Neutrophil (primary cell): ENCODE measurements around the gene LMBRD2.

Experiments
- H3K27ac ChIP-seq: fragments of 200-600 bp; sonication (generic); 2 replicates; pipeline ENCODE4 v1.5.1; 2016; ENCODE audit warnings: mild to moderate bottlenecking, moderate library complexity
- H3K27me3 ChIP-seq: fragments of 200-600 bp; sonication (generic); 2 replicates; pipeline ENCODE4 v1.6.0; 2016; ENCODE audit warnings: mild to moderate bottlenecking
- H3K36me3 ChIP-seq: fragments of 200-600 bp; sonication (generic); 2 replicates; pipeline ENCODE4 v1.5.1; 2017
- H3K4me1 ChIP-seq, 2 experiments: fragments of 200-600 bp in 1 of 2; sonication (generic) in 1 of 2; 1 replicate in 1 of 2; 2 replicates in 1 of 2; pipeline versions ENCODE4 v1.5.1 to v1.6.1; 2013 to 2016; ENCODE audit warnings: low read depth in 1 of 2, low read length in 1 of 2, mild to moderate bottlenecking in 1 of 2, moderate library complexity in 1 of 2; ENCODE audit not compliant: control insufficient read depth in 1 of 2, insufficient read depth in 1 of 2
- H3K4me3 ChIP-seq, 2 experiments: fragments of 200-600 bp in 1 of 2; sonication (generic) in 1 of 2; 1 replicate in 1 of 2; 2 replicates in 1 of 2; pipeline ENCODE4 v1.5.1; 2013 to 2016; ENCODE audit warnings: low read depth in 1 of 2, low read length in 1 of 2, mild to moderate bottlenecking in 1 of 2, moderate library complexity in 1 of 2
- H3K9me3 ChIP-seq: fragments of 200-600 bp; sonication (generic); 2 replicates; pipeline ENCODE4 v1.5.1; 2016
- TF ChIP-seq, protein P1 (sequence below): fragments of 200-600 bp; sonication (generic); IDR thresholded peaks from 2 replicates; pipeline ENCODE4 v1.5.1; 2016; ENCODE audit warnings: antibody characterized with exemption

Gene LMBRD2

DNA sequence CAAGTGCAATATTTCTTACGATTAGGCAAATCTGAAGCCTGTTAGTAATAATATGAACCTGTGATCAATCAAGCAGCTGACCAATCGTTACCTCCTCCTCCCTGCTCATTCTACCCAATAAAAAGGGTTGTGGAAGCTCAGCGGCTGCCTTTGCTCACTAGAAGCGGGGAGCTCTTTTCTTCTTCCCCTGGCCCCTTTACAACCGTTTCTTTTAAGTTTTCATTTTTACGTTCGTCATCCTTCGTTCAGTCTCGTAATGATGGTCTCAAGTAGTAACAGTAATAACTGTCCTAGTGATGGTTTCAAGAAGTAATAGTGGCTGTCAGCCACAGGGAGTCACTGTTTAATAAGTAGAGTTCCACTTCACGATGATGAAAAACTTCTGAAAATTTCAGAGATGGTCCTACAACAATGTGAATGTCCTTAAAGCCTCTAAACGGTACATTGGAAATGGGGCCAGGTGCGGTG lies 91.2 kb downstream of the LMBRD2 start:
- Histone ChIP-seq H3K27ac (no peak overlapping the region), H3K9me3 (no peaks in the 10 kb centered on the region), H3K27me3 (no peaks in the 10 kb centered on the region), H3K4me3 (no peak overlapping the region), H3K36me3 (no peaks in the 10 kb centered on the region), H3K4me1 (no peaks in the 10 kb centered on the region)
- TF ChIP-seq, protein P1, sequence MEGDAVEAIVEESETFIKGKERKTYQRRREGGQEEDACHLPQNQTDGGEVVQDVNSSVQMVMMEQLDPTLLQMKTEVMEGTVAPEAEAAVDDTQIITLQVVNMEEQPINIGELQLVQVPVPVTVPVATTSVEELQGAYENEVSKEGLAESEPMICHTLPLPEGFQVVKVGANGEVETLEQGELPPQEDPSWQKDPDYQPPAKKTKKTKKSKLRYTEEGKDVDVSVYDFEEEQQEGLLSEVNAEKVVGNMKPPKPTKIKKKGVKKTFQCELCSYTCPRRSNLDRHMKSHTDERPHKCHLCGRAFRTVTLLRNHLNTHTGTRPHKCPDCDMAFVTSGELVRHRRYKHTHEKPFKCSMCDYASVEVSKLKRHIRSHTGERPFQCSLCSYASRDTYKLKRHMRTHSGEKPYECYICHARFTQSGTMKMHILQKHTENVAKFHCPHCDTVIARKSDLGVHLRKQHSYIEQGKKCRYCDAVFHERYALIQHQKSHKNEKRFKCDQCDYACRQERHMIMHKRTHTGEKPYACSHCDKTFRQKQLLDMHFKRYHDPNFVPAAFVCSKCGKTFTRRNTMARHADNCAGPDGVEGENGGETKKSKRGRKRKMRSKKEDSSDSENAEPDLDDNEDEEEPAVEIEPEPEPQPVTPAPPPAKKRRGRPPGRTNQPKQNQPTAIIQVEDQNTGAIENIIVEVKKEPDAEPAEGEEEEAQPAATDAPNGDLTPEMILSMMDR, result no peak

DNA sequence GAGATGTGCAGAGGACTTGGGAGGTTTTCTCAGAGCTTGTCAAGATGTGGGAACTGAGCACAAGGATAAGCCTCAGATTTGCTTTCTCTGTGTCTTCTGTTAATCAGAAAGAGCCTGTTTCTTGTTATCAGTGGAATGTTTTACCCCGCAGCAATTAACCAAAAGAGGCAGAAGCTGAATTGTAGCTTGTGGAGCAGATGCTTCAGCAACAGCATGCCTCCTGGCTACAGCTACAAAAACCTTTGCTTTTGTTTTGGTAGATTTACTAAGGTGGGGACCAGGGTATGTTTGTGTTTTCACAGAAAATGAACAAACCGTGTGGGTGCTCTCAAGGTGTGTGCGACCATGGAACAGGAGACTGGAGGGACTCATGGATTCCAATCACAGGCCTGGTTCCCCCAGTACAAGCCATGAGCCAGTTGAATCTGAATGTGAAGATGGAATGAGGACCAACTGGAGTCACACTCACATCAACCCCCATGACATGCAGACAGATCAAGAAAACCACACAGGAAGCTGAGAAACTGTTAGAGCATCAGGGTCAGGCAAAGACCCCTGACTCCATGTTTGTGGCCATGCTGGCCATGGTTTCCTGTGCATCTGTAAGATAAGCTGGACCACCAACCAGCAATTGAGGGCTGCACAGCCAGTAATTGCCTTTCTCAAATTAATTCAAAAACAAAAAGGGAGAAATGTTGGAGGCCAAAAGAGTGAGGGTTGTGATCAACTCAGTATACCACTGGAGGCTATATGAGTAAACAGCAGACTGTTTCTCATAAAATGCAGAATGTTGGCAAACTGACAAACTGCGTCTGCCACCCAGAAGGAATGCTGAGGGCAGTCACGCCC lies 91.9 kb downstream of the LMBRD2 start:
- Histone ChIP-seq H3K36me3 (no peaks in the 10 kb centered on the region), H3K27ac (no peak overlapping the region), H3K27me3 (no peaks in the 10 kb centered on the region), H3K9me3 (no peaks in the 10 kb centered on the region), H3K4me3 (no peak overlapping the region), H3K4me1 (peaks cover under 1 to 2% of the 10 kb centered on the region in 2 experiments)
- TF ChIP-seq, protein P1, result no peak

- no peaks in the 10 kb centered on the region for H3K36me3 ChIP-seq
- no peaks in the 10 kb centered on the region for H3K27me3 ChIP-seq
- no peak overlapping the region for H3K27ac ChIP-seq
- no peak overlapping the region for H3K4me3 ChIP-seq
- no peaks in the 10 kb centered on the region for H3K9me3 ChIP-seq
- TF ChIP-seq, protein P1, result no peak
- peaks cover 4 to 7% of the 10 kb centered on the region in 2 experiments for H3K4me1 ChIP-seq
These were observed 92.9 kb downstream of the LMBRD2 start for GRCh38 chr5:36058776-36059175.

- Histone ChIP-seq H3K4me1 (peaks cover 4 to 7% of the 10 kb centered on the region in 2 experiments), H3K27me3 (no peaks in the 10 kb centered on the region), H3K4me3 (no peak overlapping the region), H3K36me3 (no peaks in the 10 kb centered on the region), H3K9me3 (no peaks in the 10 kb centered on the region), H3K27ac (no peak overlapping the region)
- TF ChIP-seq, protein P1, result no peak
These were observed 94.3 kb downstream of the LMBRD2 start for GRCh38 chr5:36057386-36057785.

DNA sequence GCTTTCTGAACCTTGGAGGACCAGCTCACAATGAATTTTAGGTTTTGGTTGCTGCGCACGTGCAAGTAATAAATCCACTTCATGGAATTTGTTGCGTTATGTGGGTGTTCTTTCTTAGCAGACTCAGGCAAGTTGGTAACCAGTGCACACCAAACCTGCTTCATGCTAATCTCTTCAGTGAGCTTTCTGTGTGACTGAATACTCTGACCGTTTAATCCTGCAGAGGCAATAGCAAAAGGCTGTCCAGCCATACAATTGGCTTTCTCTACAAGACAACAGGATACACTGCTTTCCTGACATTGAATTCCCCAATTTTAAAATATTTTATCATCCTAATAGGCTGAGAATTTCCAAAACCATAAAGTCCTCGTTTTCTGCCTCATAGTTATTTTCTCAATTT lies 95.3 kb downstream of the LMBRD2 start:
- no peak overlapping the region for H3K4me3 ChIP-seq
- TF ChIP-seq, protein P1, result no peak
- H3K27me3 ChIP-seq, result no peaks in the 10 kb centered on the region
- H3K36me3 ChIP-seq, result no peaks in the 10 kb centered on the region
- H3K27ac ChIP-seq, result no peak overlapping the region
- H3K4me1 ChIP-seq, result peaks cover 4 to 7% of the 10 kb centered on the region in 2 experiments
- H3K9me3 ChIP-seq, result no peaks in the 10 kb centered on the region
